Measurements from ENCODE around the gene NCOA6.
A peak's percentile ranks its signal among the peaks of the same experiment; 100 is the strongest.

The NCOA6 gene

GRCh38 chr20:34825530-34826362 lies at the start of gene NCOA6:
Gene NCOA6, minus strand, starts transcription at chr20:34825651. Its CDS starts 43,296 bp downstream, at chr20:34782355.
- Mint-ChIP-seq H3K27ac (peak within 1 kb of the TSS; percentile 86), H3K27me3 (no peaks in the 10 kb centered on the region), H3K36me3 (peaks cover 12% of the 10 kb centered on the region), H3K4me1 (peaks cover 38% of the 10 kb centered on the region), H3K9me3 (no peaks in the 10 kb centered on the region), H3K4me3 (peak within 1 kb of the TSS; percentile 94)
- ATAC-seq = peak; percentile 82

- H3K27ac Mint-ChIP-seq = peak overlapping the region; percentile 63
- H3K36me3 Mint-ChIP-seq = peaks cover 5% of the 10 kb centered on the region
- no peaks in the 10 kb centered on the region for H3K27me3 Mint-ChIP-seq
- no peaks in the 10 kb centered on the region for H3K9me3 Mint-ChIP-seq
- peaks cover 52% of the 10 kb centered on the region for H3K4me1 Mint-ChIP-seq
- no peak for ATAC-seq
- H3K4me3 Mint-ChIP-seq = peak overlapping the region; percentile 59
Observed at GRCh38 chr20:34874094-34874654, 48.7 kb upstream of the NCOA6 start.

- peaks cover 52% of the 10 kb centered on the region for H3K4me1 Mint-ChIP-seq
- no peaks in the 10 kb centered on the region for H3K27me3 Mint-ChIP-seq
- H3K27ac Mint-ChIP-seq = peak overlapping the region; percentile 63
- H3K9me3 Mint-ChIP-seq = no peaks in the 10 kb centered on the region
- H3K36me3 Mint-ChIP-seq = peaks cover 5% of the 10 kb centered on the region
- H3K4me3 Mint-ChIP-seq = peak overlapping the region; percentile 78
- ATAC-seq = no peak
Observed at GRCh38 chr20:34873583-34874093, 48.2 kb upstream of the NCOA6 start.

- H3K4me3 Mint-ChIP-seq = peak within 1 kb of the TSS; percentile 78
- peaks cover 5% of the 10 kb centered on the region for H3K36me3 Mint-ChIP-seq
- H3K27ac Mint-ChIP-seq = peak within 1 kb of the TSS; percentile 63
- H3K4me1 Mint-ChIP-seq = peaks cover 52% of the 10 kb centered on the region
- no peaks in the 10 kb centered on the region for H3K9me3 Mint-ChIP-seq
- H3K27me3 Mint-ChIP-seq = no peaks in the 10 kb centered on the region
- ATAC-seq = peak; percentile 78
Observed at GRCh38 chr20:34872622-34873224, 47.3 kb upstream of the NCOA6 start, which contains the start of gene GGT7. Gene GGT7, minus strand, starts transcription at chr20:34872856. Its CDS starts 41 bp downstream, at chr20:34872815.

GRCh38 chr20:34871966-34872621 lies 46.6 kb upstream of the NCOA6 start:
- H3K4me3 Mint-ChIP-seq = peak overlapping the region; percentile 78
- no peaks in the 10 kb centered on the region for H3K9me3 Mint-ChIP-seq
- peaks cover 51% of the 10 kb centered on the region for H3K4me1 Mint-ChIP-seq
- peak overlapping the region; percentile 53 for H3K27ac Mint-ChIP-seq
- no peaks in the 10 kb centered on the region for H3K27me3 Mint-ChIP-seq
- no peak for ATAC-seq
- peaks cover 5% of the 10 kb centered on the region for H3K36me3 Mint-ChIP-seq

GRCh38 chr20:34871320-34871926 lies 46.0 kb upstream of the NCOA6 start:
- Mint-ChIP-seq H3K27ac (no peak overlapping the region), H3K9me3 (no peaks in the 10 kb centered on the region), H3K4me1 (peaks cover 45% of the 10 kb centered on the region), H3K36me3 (peaks cover 5% of the 10 kb centered on the region), H3K27me3 (no peaks in the 10 kb centered on the region), H3K4me3 (peak overlapping the region; percentile 14)
- ATAC-seq = no peak

GRCh38 chr20:34864216-34864615 lies 38.8 kb upstream of the NCOA6 start:
- no peak overlapping the region for H3K27ac Mint-ChIP-seq
- H3K4me1 Mint-ChIP-seq = no peaks in the 10 kb centered on the region
- ATAC-seq = no peak
- H3K9me3 Mint-ChIP-seq = no peaks in the 10 kb centered on the region
- H3K4me3 Mint-ChIP-seq = no peak overlapping the region
- H3K36me3 Mint-ChIP-seq = peaks cover 26% of the 10 kb centered on the region
- H3K27me3 Mint-ChIP-seq = no peaks in the 10 kb centered on the region

- H3K4me3 Mint-ChIP-seq = no peak overlapping the region
- H3K27ac Mint-ChIP-seq = no peak overlapping the region
- no peaks in the 10 kb centered on the region for H3K9me3 Mint-ChIP-seq
- no peak for ATAC-seq
- H3K36me3 Mint-ChIP-seq = peaks cover 26% of the 10 kb centered on the region
- no peaks in the 10 kb centered on the region for H3K27me3 Mint-ChIP-seq
- H3K4me1 Mint-ChIP-seq = no peaks in the 10 kb centered on the region
Observed at GRCh38 chr20:34863421-34863965, 38.0 kb upstream of the NCOA6 start.

GRCh38 chr20:34862724-34863123 lies 37.3 kb upstream of the NCOA6 start:
- Mint-ChIP-seq H3K36me3 (peaks cover 32% of the 10 kb centered on the region), H3K27ac (no peak overlapping the region), H3K4me1 (no peaks in the 10 kb centered on the region), H3K27me3 (no peaks in the 10 kb centered on the region), H3K4me3 (no peak overlapping the region), H3K9me3 (no peaks in the 10 kb centered on the region)
- ATAC-seq = no peak

GRCh38 chr20:34861386-34862084 lies 36.1 kb upstream of the NCOA6 start:
- Mint-ChIP-seq H3K4me3 (no peak overlapping the region), H3K27me3 (no peaks in the 10 kb centered on the region), H3K27ac (no peak overlapping the region), H3K4me1 (no peaks in the 10 kb centered on the region), H3K36me3 (peaks cover 32% of the 10 kb centered on the region), H3K9me3 (no peaks in the 10 kb centered on the region)
- no peak for ATAC-seq

GRCh38 chr20:34859826-34860545 lies 34.5 kb upstream of the NCOA6 start:
- Mint-ChIP-seq H3K36me3 (peaks cover 36% of the 10 kb centered on the region), H3K9me3 (no peaks in the 10 kb centered on the region), H3K27me3 (no peaks in the 10 kb centered on the region), H3K4me1 (no peaks in the 10 kb centered on the region), H3K4me3 (no peak overlapping the region), H3K27ac (no peak overlapping the region)
- no peak for ATAC-seq

- Mint-ChIP-seq H3K36me3 (peaks cover 36% of the 10 kb centered on the region), H3K4me3 (no peak overlapping the region), H3K27me3 (no peaks in the 10 kb centered on the region), H3K4me1 (no peaks in the 10 kb centered on the region), H3K27ac (no peak overlapping the region), H3K9me3 (no peaks in the 10 kb centered on the region)
- no peak for ATAC-seq
Observed at GRCh38 chr20:34859367-34859766, 33.9 kb upstream of the NCOA6 start.

GRCh38 chr20:34852298-34852697 lies 26.8 kb upstream of the NCOA6 start:
- Mint-ChIP-seq H3K4me3 (no peak overlapping the region), H3K36me3 (peaks cover 15% of the 10 kb centered on the region), H3K4me1 (no peaks in the 10 kb centered on the region), H3K27me3 (no peaks in the 10 kb centered on the region), H3K27ac (no peak overlapping the region), H3K9me3 (no peaks in the 10 kb centered on the region)
- ATAC-seq = peak; percentile 27
